ENCODE measurements around the gene AUH. TPM values are rescaled to one million over a fixed set of nuclear protein-coding genes. Genes with fewer than 3 reads are reported as not detected.

AUH gene
- total RNA-seq, 1 donor from 2014 or later = 9.8 TPM

- Histone ChIP-seq H4K20me1 (ENCODE audit: insufficient read depth, low read length) (no peaks in the 10 kb centered on the region), H3K4me2 (ENCODE audit: low read length) (no peak overlapping the region), H3K79me2 (ENCODE audit: insufficient read depth, low read length) (no peaks in the 10 kb centered on the region), H3K4me3 (ENCODE audit: insufficient read depth, low read depth, low read length) (no peak overlapping the region), H3K4me1 (ENCODE audit: insufficient read depth, low read length) (no peaks in the 10 kb centered on the region), H3K27me3 (ENCODE audit: insufficient read depth, low read length) (no peaks in the 10 kb centered on the region), H3K9me3 (ENCODE audit: insufficient read depth, low read depth, low read length) (peaks cover 3% of the 10 kb centered on the region), H2AFZ (ENCODE audit: low read depth, low read length) (no peak overlapping the region), H3K27ac (ENCODE audit: low read depth, low read length) (no peak overlapping the region), H3K36me3 (ENCODE audit: insufficient read depth, low read length) (no peaks in the 10 kb centered on the region), H3K9ac (ENCODE audit: low read length) (no peak overlapping the region)
- TF ChIP-seq EZH2 (IDR thresholded peaks at IDR 0.05; ENCODE audit: insufficient read depth, low read length) = no peak
- no peak overlapping the region for H3K4me3 Mint-ChIP-seq (ENCODE audit: unreplicated experiment)
- H3K27me3 Mint-ChIP-seq (ENCODE audit: low read depth, unreplicated experiment) = no peaks in the 10 kb centered on the region
- H3K36me3 Mint-ChIP-seq (ENCODE audit: low read depth, unreplicated experiment) = peaks cover 6% of the 10 kb centered on the region
- FAIRE-seq = no peak
- H3K9me3 Mint-ChIP-seq (ENCODE audit: unreplicated experiment) = peaks cover 3% of the 10 kb centered on the region
- DNase-seq (ENCODE audit: low read depth) = no peak
- H3K27ac Mint-ChIP-seq (ENCODE audit: unreplicated experiment) = no peak overlapping the region
- peaks cover 2% of the 10 kb centered on the region for H3K4me1 Mint-ChIP-seq (ENCODE audit: low read depth, unreplicated experiment)
Measured at GRCh38 chr9:91332546-91333231, 29.0 kb downstream of the AUH start.

GRCh38 chr9:91331849-91332248 lies 29.9 kb downstream of the AUH start:
- H3K27me3 Mint-ChIP-seq (ENCODE audit: low read depth, unreplicated experiment) = no peaks in the 10 kb centered on the region
- no peak for FAIRE-seq
- TF ChIP-seq CTCF (IDR thresholded peaks at IDR 0.05; ENCODE audit: insufficient read depth, low read depth, low read length) (no peak), EZH2 (IDR thresholded peaks at IDR 0.05; ENCODE audit: insufficient read depth, low read length) (no peak)

GRCh38 chr9:91328186-91328585 lies 33.5 kb downstream of the AUH start:
- TF ChIP-seq EZH2 (IDR thresholded peaks at IDR 0.05; ENCODE audit: insufficient read depth, low read length) (no peak), CTCF (IDR thresholded peaks at IDR 0.05; ENCODE audit: insufficient read depth, low read depth, low read length) (no peak)
- H3K27me3 Mint-ChIP-seq (ENCODE audit: low read depth, unreplicated experiment) = no peaks in the 10 kb centered on the region
- Histone ChIP-seq H3K4me1 (ENCODE audit: insufficient read depth, low read length) (no peaks in the 10 kb centered on the region), H3K9me3 (ENCODE audit: insufficient read depth, low read depth, low read length) (peaks cover 9% of the 10 kb centered on the region), H3K4me3 (ENCODE audit: insufficient read depth, low read depth, low read length) (no peak overlapping the region), H3K27me3 (ENCODE audit: insufficient read depth, low read length) (no peaks in the 10 kb centered on the region), H2AFZ (ENCODE audit: low read depth, low read length) (no peak overlapping the region), H4K20me1 (ENCODE audit: insufficient read depth, low read length) (no peaks in the 10 kb centered on the region), H3K4me2 (ENCODE audit: low read length) (no peak overlapping the region), H3K36me3 (ENCODE audit: insufficient read depth, low read length) (no peaks in the 10 kb centered on the region), H3K79me2 (ENCODE audit: insufficient read depth, low read length) (no peaks in the 10 kb centered on the region), H3K9ac (ENCODE audit: low read length) (no peak overlapping the region), H3K27ac (ENCODE audit: low read depth, low read length) (no peak overlapping the region)
- peaks cover 14% of the 10 kb centered on the region for H3K36me3 Mint-ChIP-seq (ENCODE audit: low read depth, unreplicated experiment)
- H3K4me3 Mint-ChIP-seq (ENCODE audit: unreplicated experiment) = no peak overlapping the region
- DNase-seq (ENCODE audit: low read depth) = no peak
- peaks cover 2% of the 10 kb centered on the region for H3K4me1 Mint-ChIP-seq (ENCODE audit: low read depth, unreplicated experiment)
- H3K9me3 Mint-ChIP-seq (ENCODE audit: unreplicated experiment) = peaks cover 3% of the 10 kb centered on the region
- H3K27ac Mint-ChIP-seq (ENCODE audit: unreplicated experiment) = no peak overlapping the region
- no peak for FAIRE-seq

More at GRCh38 chr9:91331849-91332248, 29.9 kb downstream of the AUH start:
- peaks cover 14% of the 10 kb centered on the region for H3K36me3 Mint-ChIP-seq (ENCODE audit: low read depth, unreplicated experiment)
- no peak overlapping the region for H3K4me2 ChIP-seq (ENCODE audit: low read length)
- H3K4me3 Mint-ChIP-seq (ENCODE audit: unreplicated experiment) = no peak overlapping the region
- peaks cover 9% of the 10 kb centered on the region for H3K9me3 ChIP-seq (ENCODE audit: insufficient read depth, low read depth, low read length)
- H3K9ac ChIP-seq (ENCODE audit: low read length) = no peak overlapping the region
- H3K4me1 Mint-ChIP-seq (ENCODE audit: low read depth, unreplicated experiment) = peaks cover 2% of the 10 kb centered on the region
- no peaks in the 10 kb centered on the region for H3K4me1 ChIP-seq (ENCODE audit: insufficient read depth, low read length)
- H3K27ac ChIP-seq (ENCODE audit: low read depth, low read length) = no peak overlapping the region
- no peak overlapping the region for H3K4me3 ChIP-seq (ENCODE audit: insufficient read depth, low read depth, low read length)
- no peaks in the 10 kb centered on the region for H3K79me2 ChIP-seq (ENCODE audit: insufficient read depth, low read length)
- no peaks in the 10 kb centered on the region for H3K36me3 ChIP-seq (ENCODE audit: insufficient read depth, low read length)
- no peak for DNase-seq (ENCODE audit: low read depth)
- H3K27ac Mint-ChIP-seq (ENCODE audit: unreplicated experiment) = no peak overlapping the region
- H4K20me1 ChIP-seq (ENCODE audit: insufficient read depth, low read length) = no peaks in the 10 kb centered on the region
- peaks cover 3% of the 10 kb centered on the region for H3K9me3 Mint-ChIP-seq (ENCODE audit: unreplicated experiment)
- no peak overlapping the region for H2AFZ ChIP-seq (ENCODE audit: low read depth, low read length)
- H3K27me3 ChIP-seq (ENCODE audit: insufficient read depth, low read length) = no peaks in the 10 kb centered on the region
